Measurements from ENCODE around the gene SMCHD1. TPM values are rescaled to one million over a fixed set of nuclear protein-coding genes. Genes with fewer than 3 reads are reported as not detected.
"Not testable (repeated sequence)": the region's sequence is repeated elsewhere in the genome, so short reads cannot be mapped to it uniquely, and the experiment has no call there.

SMCHD1 gene
- total RNA-seq, 4 donors from 2014 or later: 32.8 to 69.6 (median 33.8) TPM

DNA sequence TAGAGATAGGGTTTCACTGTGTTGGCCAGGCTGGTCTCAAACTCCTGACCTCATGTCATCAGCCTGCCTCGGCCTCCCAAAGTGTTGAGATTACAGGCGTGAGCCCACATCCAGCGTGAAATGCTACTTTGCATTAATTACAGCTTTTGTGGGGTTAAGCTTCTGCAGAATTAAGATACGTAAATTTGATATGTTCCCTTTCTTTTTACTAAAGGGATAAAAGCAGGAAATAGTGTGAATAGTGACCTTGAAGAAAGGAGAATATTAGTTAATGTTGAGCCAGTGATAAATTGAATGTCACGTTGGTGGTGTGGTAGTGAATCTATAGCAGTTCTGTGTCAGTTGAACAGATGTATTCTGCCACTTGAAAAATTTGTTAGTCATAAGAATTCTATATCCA, 16.9 kb downstream of the SMCHD1 start:
- Histone ChIP-seq H3K4me3 (no peak overlapping the region), H3K9me3 (no peaks in the 10 kb centered on the region), H3K27ac (no peak overlapping the region), H3K36me3 (peaks cover 0 to 98% (median 0%) of the 10 kb centered on the region in 3 donors), H3K27me3 (no peaks in the 10 kb centered on the region), H3K4me1 (no peaks in the 10 kb centered on the region)
- no peak for DNase-seq
- TF ChIP-seq CTCF (IDR thresholded peaks at IDR 0.05) (no peak), POLR2A (IDR thresholded peaks at IDR 0.05) (no peak)
- intact Hi-C loops (cut with DNase I): no loop called here
- WGBS, 2 donors: 95 to 97% methylated on average over 2 to 5 of the region's 5 CpGs

- DNase-seq: no peak
- WGBS, 2 donors: 91 to 97% methylated on average over 1 of the region's 1 CpG
- Histone ChIP-seq H3K4me3 (no peak overlapping the region), H3K36me3 (peaks cover 0 to 98% (median 0%) of the 10 kb centered on the region in 3 donors), H3K4me1 (no peaks in the 10 kb centered on the region), H3K9me3 (no peaks in the 10 kb centered on the region), H3K27me3 (no peaks in the 10 kb centered on the region), H3K27ac (no peak overlapping the region)
- intact Hi-C loops (cut with DNase I): no loop called here
- no peak for TF ChIP-seq POLR2A (IDR thresholded peaks at IDR 0.05)
- TF ChIP-seq CTCF (IDR thresholded peaks at IDR 0.05): no peak
Observed at GRCh38 chr18:2672872-2673271, 17.3 kb downstream of the SMCHD1 start.

GRCh38 chr18:2678933-2679332, 23.4 kb downstream of the SMCHD1 start:
- intact Hi-C loops (cut with DNase I); H3K9me3 ChIP-seq; DNase-seq; H3K27ac ChIP-seq; H3K27me3 ChIP-seq; H3K4me3 ChIP-seq: not testable (repeated sequence)
- H3K36me3 ChIP-seq: peaks cover 0 to 75% (median 0%) of the 10 kb centered on the region in 3 donors
- peaks cover 0 to 15% (median 0%) of the 10 kb centered on the region in 3 donors for H3K4me1 ChIP-seq
- 93 to 96% methylated on average over 3 to 12 of the region's 13 CpGs for WGBS, 2 donors

DNA sequence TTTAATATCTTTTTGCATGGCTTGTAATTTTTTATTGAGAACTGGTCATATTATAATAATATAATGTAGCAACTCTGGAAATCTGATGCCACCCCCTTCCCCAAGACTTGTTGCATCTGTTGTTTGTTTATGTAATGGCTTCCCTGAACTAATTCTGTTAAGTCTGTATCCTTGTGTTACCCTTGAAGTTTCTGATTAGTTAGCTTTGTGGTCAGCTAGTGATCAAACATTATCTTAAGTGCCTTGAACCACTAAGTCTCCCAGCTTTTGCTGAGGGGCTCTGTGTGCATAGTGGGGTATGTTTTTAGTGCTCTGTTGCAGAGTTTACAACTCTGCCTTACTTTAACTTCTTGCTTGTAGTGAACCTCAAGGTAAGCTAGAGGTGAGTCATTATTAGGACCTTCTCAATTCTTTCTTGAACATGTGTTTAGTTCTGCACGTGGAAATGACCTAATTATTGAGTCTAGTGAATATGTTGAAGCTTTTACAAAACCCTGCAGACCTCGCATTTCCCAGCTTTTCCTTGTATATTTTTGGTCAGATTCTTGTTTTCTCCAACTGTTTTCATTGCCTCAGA, 24.8 kb downstream of the SMCHD1 start:
- Histone ChIP-seq H3K9me3 (no peaks in the 10 kb centered on the region), H3K4me3 (no peak overlapping the region), H3K27me3 (no peaks in the 10 kb centered on the region), H3K4me1 (peaks cover 0 to 15% (median 0%) of the 10 kb centered on the region in 3 donors), H3K27ac (no peak overlapping the region), H3K36me3 (peaks cover 0 to 65% (median 0%) of the 10 kb centered on the region in 3 donors)
- intact Hi-C loops (cut with DNase I): no loop called here
- 65 to 69% methylated on average over 2 of the region's 2 CpGs for WGBS, 2 donors
- TF ChIP-seq POLR2A (IDR thresholded peaks at IDR 0.05) (no peak), CTCF (IDR thresholded peaks at IDR 0.05) (no peak)
- DNase-seq: no peak

- Histone ChIP-seq H3K27ac (no peak overlapping the region), H3K27me3 (no peaks in the 10 kb centered on the region), H3K4me3 (no peak overlapping the region), H3K9me3 (peaks cover 0 to 7% (median 0%) of the 10 kb centered on the region in 3 donors), H3K4me1 (peaks cover 0 to 15% (median 0%) of the 10 kb centered on the region in 3 donors), H3K36me3 (peaks cover 0 to 66% (median 0%) of the 10 kb centered on the region in 3 donors)
- 90 to 93% methylated on average over 5 of the region's 5 CpGs for WGBS, 2 donors
- intact Hi-C loops (cut with DNase I): no loop called here
- no peak for DNase-seq
- TF ChIP-seq CTCF (IDR thresholded peaks at IDR 0.05) (no peak), POLR2A (IDR thresholded peaks at IDR 0.05) (no peak)
Observed at GRCh38 chr18:2681993-2682603, 26.6 kb downstream of the SMCHD1 start.

All from esophagus squamous epithelium (tissue), 5 donors.